ENCODE measurements around the gene CDC42SE1. TPM values are rescaled to one million over a fixed set of nuclear protein-coding genes. Genes with fewer than 3 reads are reported as not detected.
"Not testable (repeated sequence)": the region's sequence is repeated elsewhere in the genome, so short reads cannot be mapped to it uniquely, and the experiment has no call there.

Gene CDC42SE1
- total RNA-seq, 1 experiment from 2014 or later: 60.8 TPM

DNA sequence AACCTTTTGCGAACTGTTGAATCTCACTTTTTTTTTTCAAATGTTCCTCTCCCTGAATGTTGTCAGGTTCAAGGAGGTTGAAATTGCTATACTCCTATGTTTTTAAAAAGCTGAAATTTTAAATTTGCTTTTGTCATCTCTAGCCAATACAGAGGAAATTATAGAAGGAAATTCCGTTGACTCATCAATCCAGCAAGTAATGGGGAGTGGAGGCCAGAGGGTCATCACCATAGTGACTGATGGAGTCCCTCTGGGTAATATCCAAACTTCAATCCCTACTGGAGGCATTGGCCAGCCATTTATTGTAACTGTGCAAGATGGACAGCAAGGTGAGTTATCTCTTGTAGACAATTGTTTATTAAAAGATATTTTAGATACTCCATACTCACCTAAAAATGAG lies 47.5 kb upstream of the CDC42SE1 start:
- Histone ChIP-seq H3K4me3 (ENCODE audit: low read length) (no peak overlapping the region), H3K4me1 (ENCODE audit: insufficient read depth, low read length) (no peaks in the 10 kb centered on the region), H3K27me3 (ENCODE audit: low read length) (no peaks in the 10 kb centered on the region), H4K20me1 (ENCODE audit: low read length) (no peaks in the 10 kb centered on the region), H3K27ac (ENCODE audit: low read length) (no peak overlapping the region), H3K9me3 (ENCODE audit: low read length) (no peaks in the 10 kb centered on the region), H3K36me3 (ENCODE audit: low read depth, low read length) (no peaks in the 10 kb centered on the region), H3K4me2 (ENCODE audit: low read length) (no peak overlapping the region), H2AFZ (ENCODE audit: low read length) (no peak overlapping the region), H3K9me2 (replicated peaks; ENCODE audit: low read length) (no peaks in the 10 kb centered on the region), H3F3A (ENCODE audit: low read length, unreplicated experiment) (no peaks in the 10 kb centered on the region), H3K9ac (ENCODE audit: low read length) (no peak overlapping the region), H3K79me2 (ENCODE audit: low read length) (no peaks in the 10 kb centered on the region)
- ChIA-PET CTCF (no interaction called here), POLR2A (ENCODE audit: unreplicated experiment) (interaction anchor here (0.7 kb wide), 1 partner anchor 8 kb away, joined by 3 read pairs; no protein-coding TSS in a partner anchor)
- TF ChIP-seq EZH2phosphoT487 (IDR thresholded peaks at IDR 0.05; ENCODE audit: borderline replicate concordance, low read length) (no peak), EZH2 (IDR thresholded peaks at IDR 0.05; ENCODE audit: low read length, unreplicated experiment) (no peak)
- TF ChIP-seq, protein P1, sequence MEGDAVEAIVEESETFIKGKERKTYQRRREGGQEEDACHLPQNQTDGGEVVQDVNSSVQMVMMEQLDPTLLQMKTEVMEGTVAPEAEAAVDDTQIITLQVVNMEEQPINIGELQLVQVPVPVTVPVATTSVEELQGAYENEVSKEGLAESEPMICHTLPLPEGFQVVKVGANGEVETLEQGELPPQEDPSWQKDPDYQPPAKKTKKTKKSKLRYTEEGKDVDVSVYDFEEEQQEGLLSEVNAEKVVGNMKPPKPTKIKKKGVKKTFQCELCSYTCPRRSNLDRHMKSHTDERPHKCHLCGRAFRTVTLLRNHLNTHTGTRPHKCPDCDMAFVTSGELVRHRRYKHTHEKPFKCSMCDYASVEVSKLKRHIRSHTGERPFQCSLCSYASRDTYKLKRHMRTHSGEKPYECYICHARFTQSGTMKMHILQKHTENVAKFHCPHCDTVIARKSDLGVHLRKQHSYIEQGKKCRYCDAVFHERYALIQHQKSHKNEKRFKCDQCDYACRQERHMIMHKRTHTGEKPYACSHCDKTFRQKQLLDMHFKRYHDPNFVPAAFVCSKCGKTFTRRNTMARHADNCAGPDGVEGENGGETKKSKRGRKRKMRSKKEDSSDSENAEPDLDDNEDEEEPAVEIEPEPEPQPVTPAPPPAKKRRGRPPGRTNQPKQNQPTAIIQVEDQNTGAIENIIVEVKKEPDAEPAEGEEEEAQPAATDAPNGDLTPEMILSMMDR (conservative IDR thresholded peaks at IDR 0.05; ENCODE audit: low read depth, low read length): no peak
- DNase-seq: peak; percentile 29
- no TSS peak for BruUV-seq (replicated peaks)
- peak; percentile 66 for ATAC-seq
- intact Hi-C loops (cut with micrococcal nuclease): no loop called here

DNA sequence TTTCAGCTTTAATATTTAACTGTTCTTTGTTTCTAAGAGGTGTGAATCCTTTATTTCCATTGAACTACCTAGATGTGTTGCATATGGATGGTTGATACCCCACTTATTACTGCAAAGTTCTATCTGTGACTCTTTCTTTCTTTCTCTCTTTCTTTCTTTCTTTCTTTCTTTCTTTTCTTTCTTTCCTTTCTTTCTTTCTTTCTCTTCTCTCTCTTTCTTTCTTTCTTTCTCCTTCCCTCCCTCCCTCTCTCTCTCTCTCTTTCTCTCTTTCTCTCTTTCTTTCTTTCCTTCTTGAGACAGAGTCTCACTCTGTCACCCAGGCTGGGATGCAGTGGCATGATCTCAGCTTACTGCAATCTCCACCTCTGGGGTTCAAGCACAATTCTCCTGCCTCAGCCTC lies 45.2 kb upstream of the CDC42SE1 start:
- H3F3A ChIP-seq (ENCODE audit: low read length, unreplicated experiment): no peaks in the 10 kb centered on the region
- H3K79me2 ChIP-seq (ENCODE audit: low read length): no peaks in the 10 kb centered on the region
- H3K9me3 ChIP-seq (ENCODE audit: low read length): no peaks in the 10 kb centered on the region
- H3K27me3 ChIP-seq (ENCODE audit: low read length): no peaks in the 10 kb centered on the region
- H3K36me3 ChIP-seq (ENCODE audit: low read depth, low read length): no peaks in the 10 kb centered on the region
- no peaks in the 10 kb centered on the region for H4K20me1 ChIP-seq (ENCODE audit: low read length)
- TF ChIP-seq, protein P1 (conservative IDR thresholded peaks at IDR 0.05; ENCODE audit: low read depth, low read length): no peak
- TF ChIP-seq EZH2phosphoT487 (IDR thresholded peaks at IDR 0.05; ENCODE audit: borderline replicate concordance, low read length) (no peak), EZH2 (IDR thresholded peaks at IDR 0.05; ENCODE audit: low read length, unreplicated experiment) (no peak)
- H3K4me3 ChIP-seq (ENCODE audit: low read length): no peak overlapping the region
- no peaks in the 10 kb centered on the region for H3K4me1 ChIP-seq (ENCODE audit: insufficient read depth, low read length)
- ATAC-seq (no peak), DNase-seq (no peak)
- intact Hi-C loops (cut with micrococcal nuclease): loop anchor here (5.0 kb wide), 1 partner anchor 43 kb away; the partner anchor contains the start of gene SEMA6C
- no peak overlapping the region for H3K27ac ChIP-seq (ENCODE audit: low read length)
- H3K9ac ChIP-seq (ENCODE audit: low read length): no peak overlapping the region
- POLR2A ChIA-PET (ENCODE audit: unreplicated experiment): no interaction called here
- no TSS peak for BruUV-seq (replicated peaks)
- no peaks in the 10 kb centered on the region for H3K9me2 ChIP-seq (replicated peaks; ENCODE audit: low read length)
- CTCF ChIA-PET: interaction anchor here (0.7 kb wide), 1 partner anchor 142 kb away, joined by 4 read pairs; no protein-coding TSS in a partner anchor
- no peak overlapping the region for H2AFZ ChIP-seq (ENCODE audit: low read length)
- H3K4me2 ChIP-seq (ENCODE audit: low read length): no peak overlapping the region

DNA sequence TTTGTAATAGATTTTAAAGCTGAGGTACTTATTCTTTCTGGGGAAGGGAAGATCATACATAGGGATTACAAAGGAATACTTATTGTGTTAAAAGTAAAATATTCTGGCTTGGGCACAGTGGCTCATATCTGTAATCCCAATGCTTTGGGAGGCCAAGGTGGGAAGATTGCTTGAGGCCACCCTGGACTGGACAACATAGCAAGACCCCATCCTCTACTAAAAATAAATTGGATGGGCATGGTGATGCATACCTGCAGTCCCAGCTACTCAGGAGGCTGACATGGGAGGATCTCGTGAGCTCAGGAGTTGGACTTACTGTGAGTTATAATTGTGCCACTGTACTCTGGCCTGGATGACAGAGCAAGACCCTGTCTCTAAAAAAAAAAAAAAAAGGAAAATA lies 38.7 kb upstream of the CDC42SE1 start:
- Histone ChIP-seq H3K4me3 (ENCODE audit: low read length) (no peak overlapping the region), H3K36me3 (ENCODE audit: low read depth, low read length) (no peaks in the 10 kb centered on the region), H4K20me1 (ENCODE audit: low read length) (no peaks in the 10 kb centered on the region), H3K4me1 (ENCODE audit: insufficient read depth, low read length) (peaks cover 3% of the 10 kb centered on the region; the same call in 1 of the 2 replicates), H3K79me2 (ENCODE audit: low read length) (no peaks in the 10 kb centered on the region), H3K27me3 (ENCODE audit: low read length) (no peaks in the 10 kb centered on the region), H2AFZ (ENCODE audit: low read length) (no peak overlapping the region), H3K4me2 (ENCODE audit: low read length) (no peak overlapping the region), H3K9me2 (replicated peaks; ENCODE audit: low read length) (no peaks in the 10 kb centered on the region), H3F3A (ENCODE audit: low read length, unreplicated experiment) (no peaks in the 10 kb centered on the region), H3K9ac (ENCODE audit: low read length) (no peak overlapping the region), H3K9me3 (ENCODE audit: low read length) (no peaks in the 10 kb centered on the region), H3K27ac (ENCODE audit: low read length) (no peak overlapping the region)
- TF ChIP-seq EZH2 (IDR thresholded peaks at IDR 0.05; ENCODE audit: low read length, unreplicated experiment) (no peak), EZH2phosphoT487 (IDR thresholded peaks at IDR 0.05; ENCODE audit: borderline replicate concordance, low read length) (no peak)
- TF ChIP-seq, protein P1 (conservative IDR thresholded peaks at IDR 0.05; ENCODE audit: low read depth, low read length): no peak
- no TSS peak for BruUV-seq (replicated peaks)
- no peak for ATAC-seq
- POLR2A ChIA-PET (ENCODE audit: unreplicated experiment): no interaction called here
- DNase-seq: no peak
- CTCF ChIA-PET: no interaction called here
- intact Hi-C loops (cut with micrococcal nuclease): no loop called here

DNA sequence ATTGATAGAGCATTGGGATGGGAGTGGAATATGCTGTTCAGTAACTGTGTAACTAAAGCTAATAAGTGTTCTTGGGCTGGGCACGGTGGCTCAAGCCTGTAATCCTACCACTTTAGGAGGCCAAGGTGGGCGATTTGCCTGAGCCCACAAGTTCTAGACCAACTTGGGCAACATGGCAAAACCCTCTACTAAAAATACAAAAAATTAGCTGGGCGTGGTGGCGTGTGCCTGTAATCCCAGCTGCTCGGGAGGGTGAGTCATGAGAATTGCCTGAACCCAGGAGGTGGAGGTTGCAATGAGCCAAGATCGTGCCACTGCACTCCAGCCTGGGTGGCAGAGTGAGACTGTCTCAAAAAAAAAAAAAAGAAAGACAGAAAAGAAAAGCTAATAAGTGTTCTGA lies 38.0 kb upstream of the CDC42SE1 start:
- H3K27ac ChIP-seq (ENCODE audit: low read length); H3K9ac ChIP-seq (ENCODE audit: low read length); BruUV-seq (replicated peaks); intact Hi-C loops (cut with micrococcal nuclease); H3K4me1 ChIP-seq (ENCODE audit: insufficient read depth, low read length); H3K36me3 ChIP-seq (ENCODE audit: low read depth, low read length); CTCF ChIA-PET; H4K20me1 ChIP-seq (ENCODE audit: low read length); H3F3A ChIP-seq (ENCODE audit: low read length, unreplicated experiment); DNase-seq; H3K9me2 ChIP-seq (replicated peaks; ENCODE audit: low read length); ATAC-seq; H3K4me3 ChIP-seq (ENCODE audit: low read length); H3K79me2 ChIP-seq (ENCODE audit: low read length); POLR2A ChIA-PET (ENCODE audit: unreplicated experiment); H2AFZ ChIP-seq (ENCODE audit: low read length); H3K27me3 ChIP-seq (ENCODE audit: low read length); H3K9me3 ChIP-seq (ENCODE audit: low read length); H3K4me2 ChIP-seq (ENCODE audit: low read length): not testable (repeated sequence)
